ENCODE measurements around the gene GOLGA6L10. TPM values are rescaled to one million over a fixed set of nuclear protein-coding genes. Genes with fewer than 3 reads are reported as not detected.
"Not testable (repeated sequence)": the region's sequence is repeated elsewhere in the genome, so short reads cannot be mapped to it uniquely, and the experiment has no call there.

Gene GOLGA6L10
- total RNA-seq, 2 donors from 2014 or later, result 1.4 to 1.8 TPM

DNA sequence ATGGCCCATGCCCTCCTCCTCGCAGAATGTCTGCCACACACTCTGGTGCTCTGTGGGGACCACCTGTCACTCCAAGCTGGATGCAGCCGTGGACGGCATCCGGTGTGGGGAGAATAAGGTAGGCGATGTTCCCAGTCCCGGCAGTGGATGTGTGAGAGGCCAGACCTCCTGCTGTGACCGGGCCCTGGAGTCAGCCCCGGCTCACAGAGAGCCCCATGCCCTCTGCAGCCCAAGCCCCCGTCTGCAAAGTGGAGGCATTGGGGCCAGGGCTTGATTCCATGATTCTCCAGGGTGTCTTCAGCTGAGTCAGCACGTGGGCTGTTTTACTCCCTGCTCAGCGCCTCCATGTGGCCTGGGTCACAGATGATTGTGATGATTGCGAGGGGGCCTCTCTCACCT, 32.2 kb downstream of the GOLGA6L10 start:
- no peak overlapping the region for H3K4me3 ChIP-seq
- H3K36me3 ChIP-seq, result no peaks in the 10 kb centered on the region
- TF ChIP-seq, protein P1, sequence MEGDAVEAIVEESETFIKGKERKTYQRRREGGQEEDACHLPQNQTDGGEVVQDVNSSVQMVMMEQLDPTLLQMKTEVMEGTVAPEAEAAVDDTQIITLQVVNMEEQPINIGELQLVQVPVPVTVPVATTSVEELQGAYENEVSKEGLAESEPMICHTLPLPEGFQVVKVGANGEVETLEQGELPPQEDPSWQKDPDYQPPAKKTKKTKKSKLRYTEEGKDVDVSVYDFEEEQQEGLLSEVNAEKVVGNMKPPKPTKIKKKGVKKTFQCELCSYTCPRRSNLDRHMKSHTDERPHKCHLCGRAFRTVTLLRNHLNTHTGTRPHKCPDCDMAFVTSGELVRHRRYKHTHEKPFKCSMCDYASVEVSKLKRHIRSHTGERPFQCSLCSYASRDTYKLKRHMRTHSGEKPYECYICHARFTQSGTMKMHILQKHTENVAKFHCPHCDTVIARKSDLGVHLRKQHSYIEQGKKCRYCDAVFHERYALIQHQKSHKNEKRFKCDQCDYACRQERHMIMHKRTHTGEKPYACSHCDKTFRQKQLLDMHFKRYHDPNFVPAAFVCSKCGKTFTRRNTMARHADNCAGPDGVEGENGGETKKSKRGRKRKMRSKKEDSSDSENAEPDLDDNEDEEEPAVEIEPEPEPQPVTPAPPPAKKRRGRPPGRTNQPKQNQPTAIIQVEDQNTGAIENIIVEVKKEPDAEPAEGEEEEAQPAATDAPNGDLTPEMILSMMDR (IDR thresholded peaks at IDR 0.05), result no peak
- H3K9ac ChIP-seq (ENCODE audit: low read depth in 2 of 2, low read length in 2 of 2), result no peak overlapping the region
- no peak for DNase-seq
- intact Hi-C loops (cut with DNase I), result no loop called here
- no peaks in the 10 kb centered on the region for H3K27me3 ChIP-seq
- no peaks in the 10 kb centered on the region for H3K4me1 ChIP-seq
- H3K9me3 ChIP-seq, result no peaks in the 10 kb centered on the region
- no peak overlapping the region for H3K27ac ChIP-seq

DNA sequence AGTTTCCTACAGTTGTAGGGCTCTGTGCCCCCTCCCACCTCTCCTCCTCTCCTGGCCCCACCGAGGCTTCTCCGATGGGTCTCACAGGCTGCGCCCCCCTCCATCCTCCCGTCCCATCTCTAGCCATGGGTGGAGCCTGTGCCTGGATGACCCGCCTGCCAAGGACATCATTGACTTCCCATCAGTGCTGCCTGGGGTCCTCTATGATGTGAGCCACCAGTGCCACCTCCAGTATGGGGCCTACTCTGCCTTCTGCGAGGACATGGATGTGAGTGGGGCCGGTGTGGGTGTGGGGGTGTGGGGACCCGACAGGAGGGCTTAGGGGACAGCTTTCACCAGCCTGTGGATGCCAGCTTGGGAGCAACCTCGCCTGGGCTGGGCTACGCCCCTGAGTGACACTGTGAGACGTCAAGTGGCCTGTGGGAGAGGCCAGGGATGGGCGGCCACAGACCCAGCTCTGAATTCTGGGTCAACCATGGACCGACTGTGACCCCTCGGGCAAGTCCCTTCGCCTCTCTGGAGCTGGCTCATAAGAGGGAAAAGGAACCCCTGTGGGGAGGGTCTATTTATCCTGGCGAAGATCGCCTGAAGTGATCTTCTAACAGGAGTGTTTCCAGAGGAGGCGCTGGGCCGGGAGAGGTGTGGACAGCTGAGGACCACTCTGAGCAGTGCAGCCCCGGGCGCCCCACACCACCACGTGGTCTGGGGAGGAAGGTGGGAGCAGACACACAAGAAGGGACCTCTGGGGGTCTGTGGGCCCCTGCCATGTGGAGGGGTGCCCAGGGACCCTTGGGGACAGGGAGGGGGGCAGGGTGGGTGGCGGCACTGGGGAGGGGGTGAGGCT, 32.8 kb downstream of the GOLGA6L10 start:
- H3K4me1 ChIP-seq; H3K27me3 ChIP-seq; intact Hi-C loops (cut with DNase I); H3K9me3 ChIP-seq; H3K27ac ChIP-seq; H3K9ac ChIP-seq (ENCODE audit: low read depth in 2 of 2, low read length in 2 of 2); DNase-seq; H3K36me3 ChIP-seq; H3K4me3 ChIP-seq: not testable (repeated sequence)

DNA sequence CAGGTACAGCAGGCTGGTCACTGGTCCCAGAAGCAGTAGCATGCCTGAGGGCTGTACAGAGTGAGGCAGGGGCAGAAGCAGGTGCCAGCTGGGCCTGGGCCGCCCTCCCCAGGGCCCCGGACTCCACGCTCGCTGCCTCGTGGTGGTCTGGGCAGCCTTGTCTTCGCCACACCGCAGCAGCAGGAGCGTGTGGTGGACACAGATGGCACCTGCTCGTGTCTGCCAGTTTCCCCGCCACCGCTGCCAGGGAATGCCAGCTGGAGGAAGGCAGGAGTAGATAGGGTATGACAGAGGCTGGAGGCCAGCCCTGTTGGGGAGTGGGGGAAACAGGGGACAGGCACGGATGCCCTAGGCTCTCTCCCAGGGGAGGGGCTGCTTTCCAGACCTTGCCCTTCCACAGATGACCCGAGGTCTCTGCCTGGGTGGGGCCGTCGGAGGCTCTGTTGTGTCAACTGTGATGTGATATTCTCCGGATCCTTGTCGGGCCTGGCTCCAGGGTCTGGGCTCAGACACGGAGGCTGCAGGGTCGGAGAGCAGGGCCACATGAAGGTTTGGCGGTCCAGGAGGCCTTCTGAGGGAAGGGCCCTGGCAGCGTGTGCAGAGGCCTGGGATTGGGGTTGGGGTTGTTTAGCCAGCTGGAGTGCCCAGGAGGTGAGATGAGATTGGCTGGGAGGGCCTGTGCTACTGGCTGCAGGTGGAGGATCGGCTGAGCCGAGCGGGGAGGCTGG, 33.6 kb downstream of the GOLGA6L10 start:
- Histone ChIP-seq H3K36me3 (no peaks in the 10 kb centered on the region), H3K4me1 (no peaks in the 10 kb centered on the region), H3K9ac (ENCODE audit: low read depth in 2 of 2, low read length in 2 of 2) (no peak overlapping the region), H3K27ac (no peak overlapping the region), H3K9me3 (no peaks in the 10 kb centered on the region), H3K4me3 (no peak overlapping the region), H3K27me3 (no peaks in the 10 kb centered on the region)
- DNase-seq, result no peak
- intact Hi-C loops (cut with DNase I), result no loop called here
- TF ChIP-seq, protein P1 (IDR thresholded peaks at IDR 0.05), result no peak

DNA sequence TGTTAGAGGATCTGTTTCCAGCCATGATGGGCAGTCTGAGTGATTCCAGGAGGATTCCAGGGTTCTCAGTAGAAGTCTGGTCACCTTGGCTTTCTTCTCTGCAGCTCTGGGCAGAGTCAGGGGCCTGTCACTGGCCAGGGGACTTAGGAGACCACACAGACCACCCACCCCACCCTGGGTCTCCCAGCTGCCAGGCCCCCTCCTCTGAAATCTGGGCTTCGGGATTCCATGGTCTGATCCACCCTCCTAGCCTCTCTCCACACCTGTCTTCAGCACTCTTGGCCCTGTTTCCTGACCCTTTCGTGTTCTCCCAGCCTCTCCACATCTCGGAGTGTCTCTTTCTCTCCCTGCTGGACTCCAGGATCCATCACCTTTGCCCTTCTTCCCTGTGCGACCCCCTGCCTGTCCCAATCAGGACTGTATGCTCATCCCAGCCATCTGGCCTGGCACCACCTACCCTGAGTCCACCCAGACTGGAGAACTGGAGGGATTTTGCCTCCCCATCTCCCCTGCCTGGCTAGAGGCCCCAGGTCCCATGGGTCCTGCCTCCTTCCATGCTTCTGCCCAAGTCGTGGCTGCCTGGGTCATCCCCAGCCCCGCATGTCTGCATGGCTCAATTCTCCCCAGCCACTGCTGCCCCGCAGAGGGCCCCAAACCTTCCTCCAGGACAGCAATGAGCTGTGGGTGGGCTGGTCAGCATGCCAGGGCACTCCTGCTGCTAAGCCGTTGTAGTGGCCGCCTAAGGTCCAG, 34.3 kb downstream of the GOLGA6L10 start:
- TF ChIP-seq, protein P1 (IDR thresholded peaks at IDR 0.05), result no peak
- H3K36me3 ChIP-seq, result no peaks in the 10 kb centered on the region
- H3K4me1 ChIP-seq, result no peaks in the 10 kb centered on the region
- H3K4me3 ChIP-seq, result no peak overlapping the region
- intact Hi-C loops (cut with DNase I), result no loop called here
- no peaks in the 10 kb centered on the region for H3K27me3 ChIP-seq
- no peak for DNase-seq
- no peak overlapping the region for H3K9ac ChIP-seq (ENCODE audit: low read depth in 2 of 2, low read length in 2 of 2)
- no peaks in the 10 kb centered on the region for H3K9me3 ChIP-seq
- no peak overlapping the region for H3K27ac ChIP-seq

DNA sequence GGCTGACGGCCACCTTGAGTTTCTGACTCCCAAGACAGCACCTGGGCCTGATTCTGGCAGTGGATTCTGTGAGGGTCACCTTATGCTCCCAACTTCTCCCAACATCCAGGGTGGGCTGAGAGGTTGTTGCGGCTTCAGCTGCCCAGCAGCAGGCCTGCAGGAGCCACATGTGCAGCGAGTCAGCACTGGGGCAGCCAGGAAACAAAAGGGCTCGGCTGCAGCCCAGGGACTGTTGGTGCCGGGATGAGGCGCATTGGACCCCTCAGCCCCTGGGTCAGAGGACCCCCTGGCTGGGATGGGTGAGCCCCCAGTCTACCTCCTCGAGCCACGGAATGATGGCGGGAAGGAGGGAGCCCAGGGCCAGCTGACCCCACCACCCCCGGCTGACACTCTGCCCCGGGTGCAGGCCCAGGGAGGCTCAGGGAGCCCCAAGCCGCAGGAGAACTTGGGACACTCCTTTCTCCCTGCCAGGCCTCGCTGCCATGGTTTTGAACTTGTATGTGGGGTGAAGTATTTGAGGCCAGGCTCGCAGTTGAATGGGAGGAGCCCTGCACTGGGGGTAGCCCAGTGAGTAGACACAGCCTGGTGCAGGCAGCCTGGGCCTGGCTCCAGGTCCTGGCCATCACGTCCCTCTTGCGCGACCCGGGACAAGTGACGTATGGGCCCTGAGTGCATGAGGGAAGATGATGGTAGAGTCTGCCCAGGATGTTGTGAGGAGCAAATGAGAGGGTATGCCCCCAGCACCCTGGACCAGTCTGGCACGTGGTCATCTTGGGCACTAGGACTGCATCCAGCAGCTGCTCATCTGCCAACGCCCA, 35.1 kb downstream of the GOLGA6L10 start:
- H3K4me3 ChIP-seq; DNase-seq; H3K9me3 ChIP-seq; intact Hi-C loops (cut with DNase I); H3K36me3 ChIP-seq; H3K27me3 ChIP-seq; H3K4me1 ChIP-seq; H3K9ac ChIP-seq (ENCODE audit: low read depth in 2 of 2, low read length in 2 of 2); H3K27ac ChIP-seq: not testable (repeated sequence)

DNA sequence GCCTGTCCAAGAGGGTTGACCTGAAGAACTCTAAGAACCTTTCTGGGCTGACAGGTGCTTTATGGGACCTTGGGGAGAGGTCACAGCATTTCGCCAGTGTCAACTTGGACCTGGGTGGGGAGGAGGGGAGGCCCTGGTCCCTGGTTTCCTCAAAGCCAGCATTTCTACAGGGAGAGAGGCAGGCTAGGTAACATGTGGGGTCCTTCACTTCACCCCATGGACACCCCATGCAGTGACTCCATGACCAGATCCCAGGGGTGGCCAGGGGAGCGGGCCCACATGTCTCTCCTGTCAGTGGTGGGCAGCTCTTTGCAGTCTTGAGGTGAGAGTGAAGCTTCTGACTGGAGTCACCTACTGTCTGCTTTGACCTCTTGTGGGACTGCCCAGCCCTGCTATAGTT, 35.8 kb downstream of the GOLGA6L10 start:
- intact Hi-C loops (cut with DNase I), result no loop called here
- Histone ChIP-seq H3K36me3 (no peaks in the 10 kb centered on the region), H3K27ac (no peak overlapping the region), H3K27me3 (no peaks in the 10 kb centered on the region), H3K9me3 (no peaks in the 10 kb centered on the region), H3K4me3 (no peak overlapping the region), H3K9ac (ENCODE audit: low read depth in 2 of 2, low read length in 2 of 2) (no peak overlapping the region), H3K4me1 (no peaks in the 10 kb centered on the region)
- TF ChIP-seq, protein P1 (IDR thresholded peaks at IDR 0.05), result no peak
- no peak for DNase-seq

Data from colonic mucosa (tissue), 4 donors.